Measurements from ENCODE around the gene MAPK11.

The MAPK11 gene

DNA sequence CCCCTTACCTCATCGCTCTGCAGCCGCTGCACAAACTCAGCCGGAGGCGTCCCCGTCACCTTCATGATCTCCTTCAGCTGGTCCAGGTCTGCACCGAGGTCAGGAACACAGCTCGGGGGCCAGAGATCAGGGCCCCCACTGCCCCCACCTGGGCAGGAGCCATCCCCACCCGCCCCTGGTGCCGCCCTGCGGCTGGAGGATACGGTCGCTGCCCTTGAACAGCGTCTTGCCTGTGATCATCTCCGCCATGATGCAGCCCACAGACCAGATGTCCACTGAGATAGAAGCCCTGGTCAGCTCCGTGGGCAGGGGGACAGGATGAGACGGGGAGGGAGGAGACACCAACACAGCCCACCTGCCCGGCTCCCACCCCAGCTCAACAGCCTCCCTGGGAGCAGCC, 14.6 kb downstream of the MAPK11 start:
- H3K36me3 ChIP-seq (ENCODE audit: control insufficient read depth, insufficient read depth, low read length): no peaks in the 10 kb centered on the region
- H3K4me1 ChIP-seq (ENCODE audit: control insufficient read depth, insufficient read depth, low read length, poor library complexity, severe bottlenecking): peaks cover under 1% of the 10 kb centered on the region
- no peaks in the 10 kb centered on the region for H3K27me3 ChIP-seq (replicated peaks; ENCODE audit: control insufficient read depth, insufficient read depth, low read length, poor library complexity, severe bottlenecking)
- no peak for DNase-seq
- H3K4me3 ChIP-seq (ENCODE audit: insufficient read depth, low read depth, low read length, poor library complexity, severe bottlenecking): no peak overlapping the region
- no peaks in the 10 kb centered on the region for H3K9me3 ChIP-seq (ENCODE audit: control insufficient read depth, low read length)
- H3K27ac ChIP-seq (ENCODE audit: insufficient read depth, low read length, poor library complexity, severe bottlenecking): no peak overlapping the region

DNA sequence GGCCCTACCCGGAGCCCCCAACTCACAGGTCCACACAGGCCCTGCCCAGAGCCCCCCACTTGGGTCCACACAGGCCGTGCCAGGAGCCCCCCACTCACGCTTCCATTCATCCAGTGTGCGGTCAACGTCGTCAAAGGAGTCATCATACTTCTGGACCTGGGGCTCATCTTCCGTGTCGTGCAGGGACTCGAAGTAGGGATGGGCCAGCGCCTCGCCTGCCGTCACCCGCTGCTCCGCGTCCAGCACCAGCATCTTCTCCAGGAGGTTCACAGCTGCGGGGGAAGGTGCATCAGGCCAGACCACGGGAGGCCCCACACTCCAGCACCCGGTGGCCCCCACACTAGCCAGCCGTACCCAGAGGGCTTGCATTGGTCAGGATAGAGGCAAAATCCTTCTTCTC, 15.1 kb downstream of the MAPK11 start:
- peaks cover 5% of the 10 kb centered on the region for H3K4me1 ChIP-seq (ENCODE audit: control insufficient read depth, insufficient read depth, low read length, poor library complexity, severe bottlenecking)
- no peaks in the 10 kb centered on the region for H3K36me3 ChIP-seq (ENCODE audit: control insufficient read depth, insufficient read depth, low read length)
- H3K4me3 ChIP-seq (ENCODE audit: insufficient read depth, low read depth, low read length, poor library complexity, severe bottlenecking): no peak overlapping the region
- no peaks in the 10 kb centered on the region for H3K27me3 ChIP-seq (replicated peaks; ENCODE audit: control insufficient read depth, insufficient read depth, low read length, poor library complexity, severe bottlenecking)
- no peaks in the 10 kb centered on the region for H3K9me3 ChIP-seq (ENCODE audit: control insufficient read depth, low read length)
- no peak overlapping the region for H3K27ac ChIP-seq (ENCODE audit: insufficient read depth, low read length, poor library complexity, severe bottlenecking)
- DNase-seq: no peak

DNA sequence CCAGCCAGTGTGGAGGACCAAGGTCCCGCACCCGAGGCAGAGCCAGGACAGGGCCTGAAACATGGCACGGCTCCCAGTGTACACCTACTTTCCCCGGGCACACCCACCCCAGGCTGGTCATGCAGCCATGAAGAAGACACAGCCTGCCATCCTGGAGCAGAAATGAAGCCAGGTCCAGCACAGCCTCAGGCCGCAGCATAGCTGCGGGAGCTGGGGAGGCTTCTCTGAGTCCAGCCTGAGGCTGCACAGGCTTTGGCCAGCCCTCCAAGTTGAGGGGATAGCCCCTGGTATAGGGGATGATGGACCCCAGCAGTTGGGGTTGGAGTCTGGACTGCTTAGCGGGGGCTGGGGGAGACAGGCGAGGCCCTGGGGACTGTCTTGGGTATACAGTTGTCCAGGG, 16.2 kb downstream of the MAPK11 start:
- DNase-seq: no peak
- Histone ChIP-seq H3K36me3 (ENCODE audit: control insufficient read depth, insufficient read depth, low read length) (no peaks in the 10 kb centered on the region), H3K4me3 (ENCODE audit: insufficient read depth, low read depth, low read length, poor library complexity, severe bottlenecking) (no peak overlapping the region), H3K4me1 (ENCODE audit: control insufficient read depth, insufficient read depth, low read length, poor library complexity, severe bottlenecking) (peaks cover 15% of the 10 kb centered on the region), H3K9me3 (ENCODE audit: control insufficient read depth, low read length) (no peaks in the 10 kb centered on the region), H3K27me3 (replicated peaks; ENCODE audit: control insufficient read depth, insufficient read depth, low read length, poor library complexity, severe bottlenecking) (no peaks in the 10 kb centered on the region), H3K27ac (ENCODE audit: insufficient read depth, low read length, poor library complexity, severe bottlenecking) (no peak overlapping the region)

DNA sequence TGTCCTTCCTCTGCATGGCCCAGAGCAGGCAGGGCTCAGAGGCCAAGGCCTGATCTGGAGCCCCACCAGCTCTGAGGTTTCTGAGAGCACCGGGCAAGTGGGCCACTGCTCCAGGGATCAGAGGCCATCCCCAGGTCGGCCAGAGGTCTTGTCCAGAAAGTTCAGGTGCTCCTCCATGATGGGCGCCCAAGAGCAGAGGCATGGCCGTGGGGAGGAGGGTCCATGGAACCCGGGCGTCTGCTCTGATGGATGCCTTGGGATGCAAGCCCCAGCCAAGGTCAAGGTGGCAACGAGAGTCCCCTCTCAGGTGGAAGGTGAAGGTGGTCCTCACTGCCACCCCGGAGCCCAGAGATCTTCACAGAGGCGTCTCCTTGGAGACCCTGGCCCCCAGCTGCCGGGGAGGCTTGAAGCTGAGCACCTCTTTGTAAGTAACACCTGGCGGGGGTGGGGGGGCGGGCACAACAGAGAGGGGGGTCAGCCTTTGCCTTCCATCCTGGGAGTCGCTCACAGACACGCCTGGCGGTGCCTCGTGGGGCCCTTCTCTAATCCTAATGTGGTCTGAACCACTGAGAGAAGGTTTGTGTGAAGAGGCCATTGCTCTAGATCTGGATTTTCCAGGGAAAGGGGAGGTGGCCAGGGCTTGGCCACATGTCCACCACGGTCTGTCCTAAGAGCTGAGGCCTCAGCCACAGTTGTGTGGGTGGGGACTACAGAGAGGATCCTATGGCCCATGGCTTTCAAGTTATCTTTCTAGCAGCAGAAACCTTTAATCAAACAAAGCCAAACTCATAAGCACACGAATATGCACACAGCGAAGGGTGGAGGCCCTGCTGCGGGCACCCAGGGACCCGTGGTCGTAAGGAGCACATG, 16.9 kb downstream of the MAPK11 start:
- DNase-seq: no peak
- no peaks in the 10 kb centered on the region for H3K36me3 ChIP-seq (ENCODE audit: control insufficient read depth, insufficient read depth, low read length)
- no peaks in the 10 kb centered on the region for H3K27me3 ChIP-seq (replicated peaks; ENCODE audit: control insufficient read depth, insufficient read depth, low read length, poor library complexity, severe bottlenecking)
- H3K27ac ChIP-seq (ENCODE audit: insufficient read depth, low read length, poor library complexity, severe bottlenecking): no peak overlapping the region
- H3K9me3 ChIP-seq (ENCODE audit: control insufficient read depth, low read length): no peaks in the 10 kb centered on the region
- peaks cover 17% of the 10 kb centered on the region for H3K4me1 ChIP-seq (ENCODE audit: control insufficient read depth, insufficient read depth, low read length, poor library complexity, severe bottlenecking)
- no peak overlapping the region for H3K4me3 ChIP-seq (ENCODE audit: insufficient read depth, low read depth, low read length, poor library complexity, severe bottlenecking)

DNA sequence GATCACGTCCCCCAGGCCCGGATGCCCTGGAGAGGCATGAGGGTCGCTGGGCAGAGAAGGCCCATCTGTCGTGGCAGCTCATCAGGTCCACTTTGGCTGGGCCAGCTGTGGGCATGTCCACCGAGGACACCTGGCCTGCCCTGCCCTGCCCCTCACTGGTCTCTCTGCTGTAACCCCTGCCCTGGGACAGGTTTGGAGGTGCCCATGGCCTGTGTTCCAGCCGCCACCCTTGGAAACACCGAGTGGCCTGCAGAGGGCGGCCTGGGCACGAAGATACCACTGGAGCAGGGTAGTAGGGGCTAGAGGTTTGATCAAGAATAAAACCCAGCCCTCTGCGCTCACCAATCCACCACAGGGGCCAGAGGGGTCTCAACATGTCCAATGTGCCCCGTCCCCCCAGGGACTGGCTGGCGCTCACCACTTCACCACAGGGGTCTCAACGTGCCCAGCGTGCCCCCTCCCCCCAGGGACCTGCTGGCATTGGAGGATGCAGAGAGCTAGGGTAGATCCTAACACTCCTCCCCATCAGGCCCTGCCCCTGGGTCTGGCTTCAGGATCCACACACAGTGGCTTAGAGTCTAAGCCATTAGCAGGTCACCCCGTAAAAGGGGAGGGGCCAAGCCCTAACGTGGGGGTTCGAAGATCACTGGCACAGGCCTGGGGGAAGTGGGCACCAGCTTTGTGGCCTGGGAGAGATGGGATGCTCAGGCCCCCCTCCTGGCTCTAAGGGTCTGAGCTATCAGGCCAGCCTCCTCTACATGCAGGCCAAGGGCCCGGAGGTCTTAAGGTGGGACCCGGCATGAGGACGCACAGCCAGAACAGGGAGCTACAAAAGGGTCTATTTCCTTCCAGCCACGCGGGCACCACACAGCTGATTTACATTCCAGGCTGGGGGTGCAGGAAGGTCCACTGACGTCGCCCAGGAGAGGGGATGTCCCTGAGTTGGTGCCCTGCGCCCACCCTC, 17.8 kb downstream of the MAPK11 start:
- H3K4me3 ChIP-seq (ENCODE audit: insufficient read depth, low read depth, low read length, poor library complexity, severe bottlenecking): no peak overlapping the region
- no peak overlapping the region for H3K27ac ChIP-seq (ENCODE audit: insufficient read depth, low read length, poor library complexity, severe bottlenecking)
- peaks cover 27% of the 10 kb centered on the region for H3K4me1 ChIP-seq (ENCODE audit: control insufficient read depth, insufficient read depth, low read length, poor library complexity, severe bottlenecking)
- no peaks in the 10 kb centered on the region for H3K9me3 ChIP-seq (ENCODE audit: control insufficient read depth, low read length)
- H3K36me3 ChIP-seq (ENCODE audit: control insufficient read depth, insufficient read depth, low read length): peaks cover 5% of the 10 kb centered on the region
- H3K27me3 ChIP-seq (replicated peaks; ENCODE audit: control insufficient read depth, insufficient read depth, low read length, poor library complexity, severe bottlenecking): no peaks in the 10 kb centered on the region
- DNase-seq: peak; percentile 42 to 53 (median 48)

DNA sequence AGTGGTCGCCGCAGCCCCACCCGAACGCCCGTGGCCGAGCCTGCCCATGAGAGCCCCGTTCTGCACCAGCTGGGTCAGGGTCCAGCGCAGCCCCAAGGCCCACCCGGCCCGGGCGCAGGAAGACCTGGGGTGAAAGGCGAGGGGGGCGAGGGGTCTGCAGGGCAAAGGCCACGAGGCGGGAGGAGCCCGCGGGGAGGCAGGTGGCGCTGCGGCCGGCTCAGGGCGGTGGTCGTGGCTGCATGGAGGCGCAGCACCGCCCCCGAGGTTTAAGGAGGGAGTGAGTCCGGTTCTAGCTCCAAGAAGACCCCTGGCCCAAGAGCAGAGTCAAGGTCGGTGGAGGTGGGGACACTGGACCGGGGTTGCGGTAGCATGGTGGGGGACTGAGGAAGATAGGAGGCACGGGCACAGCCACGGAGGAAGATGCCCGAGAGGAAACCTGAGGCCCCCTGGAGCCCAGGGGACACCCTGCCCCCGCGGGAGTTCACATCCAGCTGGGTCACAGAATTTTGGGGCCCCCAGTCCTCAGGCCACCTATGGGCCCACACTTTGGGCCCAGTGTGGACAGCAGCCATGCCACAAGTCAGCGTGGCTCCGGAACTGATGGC, 18.6 kb downstream of the MAPK11 start:
- no peaks in the 10 kb centered on the region for H3K27me3 ChIP-seq (replicated peaks; ENCODE audit: control insufficient read depth, insufficient read depth, low read length, poor library complexity, severe bottlenecking)
- H3K4me3 ChIP-seq (ENCODE audit: insufficient read depth, low read depth, low read length, poor library complexity, severe bottlenecking): peak overlapping the region; percentile 70
- no peak for DNase-seq
- H3K27ac ChIP-seq (ENCODE audit: insufficient read depth, low read length, poor library complexity, severe bottlenecking): peak overlapping the region; percentile 52
- H3K4me1 ChIP-seq (ENCODE audit: control insufficient read depth, insufficient read depth, low read length, poor library complexity, severe bottlenecking): peaks cover 27% of the 10 kb centered on the region
- H3K36me3 ChIP-seq (ENCODE audit: control insufficient read depth, insufficient read depth, low read length): peaks cover 11% of the 10 kb centered on the region
- no peaks in the 10 kb centered on the region for H3K9me3 ChIP-seq (ENCODE audit: control insufficient read depth, low read length)

DNA sequence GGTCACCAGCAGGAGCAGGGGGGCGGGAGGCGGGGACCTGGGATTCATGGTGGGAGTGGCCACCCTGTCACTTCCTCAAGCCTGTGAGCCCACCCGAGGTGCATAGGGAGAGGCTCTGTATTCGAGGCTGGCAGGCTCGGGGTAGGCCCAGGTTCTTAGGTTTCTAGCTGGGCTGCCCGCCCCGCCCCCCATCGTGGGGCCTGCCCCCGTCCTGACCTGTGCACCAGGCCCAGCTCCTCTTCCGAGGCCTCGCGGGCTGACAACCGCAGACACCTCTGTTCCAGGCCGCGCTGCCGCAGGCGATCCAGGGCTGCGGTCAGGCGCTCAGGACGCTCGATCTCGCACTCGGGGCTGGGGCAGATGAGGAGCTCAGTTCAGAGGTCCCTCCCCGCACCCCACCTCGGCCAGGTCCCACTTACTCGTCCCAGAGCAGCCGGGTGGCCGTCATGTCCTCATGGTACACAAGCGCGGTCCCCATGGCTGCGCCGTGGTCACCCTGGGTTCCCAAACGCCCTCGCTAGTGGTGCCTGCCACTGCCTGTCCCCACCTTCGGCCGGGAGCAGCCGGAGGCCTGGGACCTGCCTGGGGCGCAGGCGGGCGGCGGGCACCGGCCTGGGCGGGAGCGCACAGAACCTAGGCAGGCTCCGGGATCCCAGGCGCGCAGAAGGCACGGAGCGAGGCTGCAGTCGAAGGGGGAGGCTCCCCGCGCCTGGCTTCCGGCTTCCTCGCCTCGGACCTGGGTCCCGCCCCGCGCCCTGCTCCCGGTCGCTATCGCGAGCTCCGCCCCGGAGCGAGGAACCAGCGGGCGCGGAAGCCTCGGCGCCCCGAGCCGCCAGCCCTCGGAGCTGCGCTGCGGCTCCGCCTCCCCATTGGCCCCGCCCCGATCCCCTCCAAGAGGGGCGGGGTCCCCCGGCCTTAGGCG, 19.4 kb downstream of the MAPK11 start, which contains the start of gene HDAC10:
Gene HDAC10, minus strand, starts transcription at position 711 of the 922 bp plus-strand sequence. Its CDS starts 233 bp downstream, at position 478.
- Histone ChIP-seq H3K27me3 (replicated peaks; ENCODE audit: control insufficient read depth, insufficient read depth, low read length, poor library complexity, severe bottlenecking) (no peaks in the 10 kb centered on the region), H3K27ac (ENCODE audit: insufficient read depth, low read length, poor library complexity, severe bottlenecking) (peak within 1 kb of the TSS; percentile 52), H3K36me3 (ENCODE audit: control insufficient read depth, insufficient read depth, low read length) (peaks cover 18% of the 10 kb centered on the region), H3K4me1 (ENCODE audit: control insufficient read depth, insufficient read depth, low read length, poor library complexity, severe bottlenecking) (peaks cover 35% of the 10 kb centered on the region), H3K4me3 (ENCODE audit: insufficient read depth, low read depth, low read length, poor library complexity, severe bottlenecking) (peak within 1 kb of the TSS; percentile 70), H3K9me3 (ENCODE audit: control insufficient read depth, low read length) (no peaks in the 10 kb centered on the region)
- peak; percentile 60 to 72 (median 62) for DNase-seq

DNA sequence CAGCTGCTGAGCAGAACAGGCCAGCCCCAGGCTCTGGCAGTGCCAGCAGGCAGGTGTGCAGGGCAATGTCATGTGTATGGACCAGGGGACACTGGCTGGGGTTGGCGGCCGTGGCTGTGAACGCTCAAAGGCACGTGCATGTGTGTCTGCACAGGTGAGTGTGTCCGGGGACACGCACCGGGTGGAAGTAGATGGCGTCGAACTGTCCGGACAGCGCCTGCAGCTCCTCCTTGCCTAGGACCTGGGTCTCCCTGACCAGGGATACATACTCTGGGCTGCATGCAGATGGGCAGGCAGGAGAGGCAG, 20.0 kb downstream of the MAPK11 start:
- H3K27me3 ChIP-seq (replicated peaks; ENCODE audit: control insufficient read depth, insufficient read depth, low read length, poor library complexity, severe bottlenecking): no peaks in the 10 kb centered on the region
- H3K4me1 ChIP-seq (ENCODE audit: control insufficient read depth, insufficient read depth, low read length, poor library complexity, severe bottlenecking): peaks cover 40% of the 10 kb centered on the region
- H3K36me3 ChIP-seq (ENCODE audit: control insufficient read depth, insufficient read depth, low read length): peaks cover 18% of the 10 kb centered on the region
- H3K4me3 ChIP-seq (ENCODE audit: insufficient read depth, low read depth, low read length, poor library complexity, severe bottlenecking): peak overlapping the region; percentile 70
- DNase-seq: no peak
- H3K27ac ChIP-seq (ENCODE audit: insufficient read depth, low read length, poor library complexity, severe bottlenecking): no peak overlapping the region
- no peaks in the 10 kb centered on the region for H3K9me3 ChIP-seq (ENCODE audit: control insufficient read depth, low read length)
